Cerebellar nuclear complex (tissue), 1 donor: ENCODE measurements around the gene TSPAN18.

Experiments
- DNase-seq, 2 experiments: peaks; one replicate each; lab custom pipeline; 2025; lab: John Stamatoyannopoulos, UW

The TSPAN18 gene

DNA sequence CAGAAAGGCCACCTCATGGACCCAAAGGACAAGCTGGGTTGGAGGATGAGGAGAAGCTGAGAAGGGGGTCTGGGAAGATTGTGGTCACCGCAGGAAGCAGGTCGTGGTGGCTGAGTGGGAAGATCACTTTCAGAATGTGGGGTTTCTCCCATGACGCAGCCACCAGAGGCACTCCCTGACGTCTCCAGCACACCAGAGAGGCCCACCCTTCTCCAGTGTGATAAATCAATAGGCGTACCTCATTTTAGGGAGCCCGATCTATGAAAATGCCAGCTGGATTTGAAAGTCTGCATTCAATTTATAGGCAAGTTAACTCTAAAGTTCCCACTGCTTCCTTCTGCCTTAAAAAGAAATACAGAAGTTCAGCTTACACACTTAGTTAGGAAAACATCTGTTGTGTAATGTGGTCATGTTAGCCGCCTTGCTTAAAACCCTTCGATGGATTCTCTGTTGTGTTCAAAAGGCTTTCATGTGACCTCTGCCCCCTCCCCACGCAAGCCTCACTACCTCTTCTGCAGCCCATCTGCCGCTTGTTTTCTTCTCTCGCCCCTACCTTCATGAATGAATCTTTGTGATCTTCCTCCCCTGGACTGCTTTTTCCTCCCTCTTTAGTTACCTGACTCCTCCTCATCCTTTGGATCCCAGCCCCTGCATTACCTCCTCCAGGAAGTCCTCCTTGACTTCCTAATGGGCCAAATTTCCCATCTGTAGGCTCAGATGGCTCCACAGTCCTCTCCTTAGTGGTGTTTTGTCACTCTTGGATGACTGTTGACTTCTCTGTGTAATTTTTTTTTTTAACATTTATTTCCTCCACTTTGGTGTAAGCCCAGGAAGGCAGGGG lies 10.7 kb downstream of the TSPAN18 start:
- DNase-seq: no peak

DNA sequence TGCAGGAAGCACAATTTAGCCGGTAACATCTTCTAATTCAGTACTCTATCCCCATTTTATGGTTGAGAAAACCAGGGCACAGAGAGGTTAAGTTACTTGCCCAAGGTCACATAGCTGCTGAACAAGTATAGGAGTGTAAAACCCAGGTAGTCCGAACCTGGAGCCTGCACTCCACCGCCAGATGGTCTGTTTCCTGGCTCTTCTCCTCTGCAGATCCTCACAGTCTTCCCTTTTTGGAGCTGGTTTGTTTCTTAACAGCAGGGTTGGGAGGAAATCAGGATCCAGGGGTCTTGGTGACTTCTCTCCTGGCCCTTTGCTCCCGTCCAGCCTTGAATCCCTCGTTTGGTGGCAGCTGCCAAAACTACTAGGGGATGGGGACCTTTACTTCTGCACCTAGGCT lies 12.0 kb downstream of the TSPAN18 start:
- no peak for DNase-seq

DNA sequence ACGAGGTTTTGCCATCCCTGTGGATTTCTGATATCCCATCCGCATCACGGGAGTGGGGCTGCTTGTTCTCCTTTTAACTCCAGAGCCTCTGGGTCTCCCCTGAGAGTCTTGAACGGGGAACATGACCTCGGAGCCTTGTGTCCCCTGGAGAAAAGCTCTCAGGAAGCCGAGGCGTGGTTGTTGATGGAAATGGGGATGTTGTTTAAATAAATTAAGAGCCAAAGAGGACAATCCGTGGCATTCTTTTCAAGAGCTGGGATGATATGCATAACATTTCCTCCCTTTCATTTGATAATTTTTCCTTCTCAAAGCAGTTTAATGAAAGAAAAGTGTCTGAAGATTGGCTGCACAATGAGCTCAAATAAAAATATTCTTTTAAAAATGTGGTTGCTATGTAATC lies 14.2 kb downstream of the TSPAN18 start:
- no peak for DNase-seq

DNA sequence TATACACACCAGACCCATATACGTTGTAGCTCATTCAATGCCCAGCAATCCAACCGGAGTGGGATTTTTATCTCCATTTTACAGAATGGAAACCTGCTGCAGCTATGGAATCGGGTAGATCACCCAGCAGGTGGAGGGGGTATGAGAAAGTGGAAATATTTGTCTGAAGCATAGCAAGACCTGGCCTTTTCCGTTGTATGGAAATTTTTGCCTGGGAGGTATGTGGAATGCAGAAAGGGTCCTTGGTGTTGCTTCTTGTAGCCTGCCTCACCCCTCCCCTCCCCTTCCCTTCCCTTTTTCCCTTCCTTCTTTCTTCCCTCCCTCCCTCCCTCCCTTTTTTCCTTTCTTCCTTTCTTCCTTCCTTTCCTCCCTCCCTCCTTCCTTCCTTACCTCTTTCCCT lies 15.2 kb downstream of the TSPAN18 start:
- DNase-seq: no peak

DNA sequence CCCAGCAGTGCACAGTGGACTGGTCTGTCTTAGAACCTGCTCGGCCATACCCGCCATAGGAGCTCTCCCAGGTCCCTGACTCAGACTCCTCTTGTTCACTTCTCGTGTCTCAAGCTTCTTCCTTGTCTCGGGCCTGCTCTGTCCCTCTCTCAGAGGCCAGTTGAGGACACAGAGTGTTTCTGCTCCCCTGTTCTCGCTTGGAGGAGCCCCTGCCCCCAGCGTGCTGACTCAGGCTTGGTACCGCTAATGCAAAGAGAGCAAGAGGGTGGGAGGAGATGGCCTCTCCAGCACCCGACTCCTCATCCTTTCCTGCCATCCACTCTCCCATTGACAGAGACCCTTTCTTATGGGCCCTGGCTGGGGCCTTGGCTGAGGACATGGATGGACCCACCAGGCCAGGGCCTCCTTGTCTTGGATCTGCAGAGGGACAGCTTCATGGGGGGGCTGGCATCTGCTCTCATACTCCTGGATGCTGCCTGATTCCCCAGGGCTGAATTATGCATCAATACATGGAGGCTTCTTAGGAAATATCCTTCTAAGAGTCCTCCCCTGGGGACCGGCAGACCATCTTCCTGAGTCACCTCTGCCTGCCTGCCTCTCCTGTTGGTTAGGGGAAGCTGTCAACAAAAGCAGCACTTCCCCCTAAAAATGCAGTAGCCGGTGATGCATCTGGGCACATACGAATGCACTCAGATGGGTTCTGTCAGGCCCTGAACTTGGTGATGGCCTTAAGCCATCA lies 15.9 kb downstream of the TSPAN18 start:
- no peak for DNase-seq

DNA sequence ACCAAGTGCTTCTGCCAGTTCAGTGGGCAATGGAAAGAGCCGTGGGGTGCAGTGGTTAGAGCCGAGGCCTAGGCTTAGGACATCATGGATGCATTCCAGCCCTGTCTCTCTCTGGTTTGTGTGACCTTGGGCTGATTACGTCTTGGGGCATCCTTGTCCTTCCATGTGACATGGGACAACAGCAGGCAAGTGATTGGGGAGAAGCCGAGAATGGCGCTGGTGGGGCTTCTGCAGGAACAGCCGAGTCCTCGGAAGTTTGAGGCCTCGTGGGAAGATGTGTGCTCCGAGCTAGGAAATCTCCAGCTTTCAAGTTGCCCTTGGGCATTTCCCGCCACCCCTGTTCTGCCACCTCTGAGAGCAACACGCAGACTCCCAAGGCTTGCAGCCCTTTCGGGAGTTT lies 16.6 kb downstream of the TSPAN18 start:
- no peak for DNase-seq

DNA sequence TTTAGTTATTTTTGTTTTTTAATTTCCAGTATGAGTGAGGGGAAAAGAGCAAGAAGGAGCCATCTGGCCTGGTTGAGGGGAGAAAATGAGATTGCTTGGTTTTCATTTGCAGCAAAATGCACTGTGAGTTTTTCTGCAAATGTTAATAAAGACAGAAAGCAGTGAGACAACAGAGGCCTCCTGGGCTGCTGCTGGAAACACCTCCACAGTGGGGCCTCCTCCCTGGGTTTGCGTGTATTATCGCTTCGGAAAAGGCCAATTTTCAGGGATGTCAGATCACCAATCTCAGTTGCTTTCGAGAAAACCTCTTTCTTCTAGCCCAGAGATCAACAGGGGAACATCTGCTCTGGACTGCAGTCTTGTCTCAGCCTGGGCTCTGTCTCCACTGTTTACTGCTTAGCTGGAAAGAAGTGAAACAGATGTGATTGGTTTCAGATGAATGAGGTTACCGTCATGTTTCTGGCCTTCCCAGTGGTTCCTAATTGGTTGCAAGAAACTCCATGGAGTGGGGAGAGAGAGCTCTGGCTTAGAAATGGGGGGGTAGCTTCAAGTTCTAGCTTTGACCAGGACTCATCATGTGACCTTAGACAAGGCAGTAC lies 17.3 kb downstream of the TSPAN18 start:
- DNase-seq: no peak

DNA sequence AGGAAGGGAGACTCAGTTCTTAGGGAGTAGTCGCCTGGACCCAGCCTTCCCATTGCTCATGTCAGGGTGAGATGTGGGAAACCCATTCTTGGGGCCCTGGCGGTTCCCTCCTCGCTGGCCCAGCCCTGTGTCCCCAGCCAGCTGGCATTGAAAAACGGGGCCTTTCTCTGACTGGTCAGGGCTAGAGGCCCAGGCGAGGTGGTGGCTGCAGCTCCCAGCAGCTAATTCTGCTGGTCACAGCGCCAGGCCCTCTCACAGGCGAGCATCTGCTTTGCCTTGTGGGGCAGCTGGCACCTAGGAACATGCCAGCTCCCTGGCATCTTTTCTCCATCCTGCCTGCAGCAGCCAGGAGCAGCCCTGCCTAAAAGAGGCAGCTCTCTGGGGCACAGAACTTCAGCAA lies 20.1 kb downstream of the TSPAN18 start:
- peak; percentile 52 to 93 for DNase-seq

DNA sequence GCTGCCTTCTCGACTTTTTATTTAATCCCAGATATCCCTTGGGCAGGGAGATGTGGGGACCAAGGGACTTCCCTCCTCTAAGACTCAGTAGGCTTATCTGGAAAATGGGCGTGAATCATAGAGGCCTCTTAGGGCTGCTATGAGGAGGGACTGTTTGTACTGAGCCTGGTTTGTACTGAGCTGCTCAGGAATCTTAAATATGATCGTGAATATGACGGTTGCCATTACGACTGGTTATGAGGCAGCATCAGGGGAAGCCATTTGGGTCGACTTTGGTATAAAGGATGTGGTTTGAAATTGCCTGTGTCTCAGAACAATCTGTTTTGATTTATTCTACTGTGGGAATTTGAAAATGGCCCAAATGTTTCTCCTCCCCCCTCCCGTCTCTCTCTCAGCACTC lies 20.6 kb downstream of the TSPAN18 start:
- DNase-seq: no peak

DNA sequence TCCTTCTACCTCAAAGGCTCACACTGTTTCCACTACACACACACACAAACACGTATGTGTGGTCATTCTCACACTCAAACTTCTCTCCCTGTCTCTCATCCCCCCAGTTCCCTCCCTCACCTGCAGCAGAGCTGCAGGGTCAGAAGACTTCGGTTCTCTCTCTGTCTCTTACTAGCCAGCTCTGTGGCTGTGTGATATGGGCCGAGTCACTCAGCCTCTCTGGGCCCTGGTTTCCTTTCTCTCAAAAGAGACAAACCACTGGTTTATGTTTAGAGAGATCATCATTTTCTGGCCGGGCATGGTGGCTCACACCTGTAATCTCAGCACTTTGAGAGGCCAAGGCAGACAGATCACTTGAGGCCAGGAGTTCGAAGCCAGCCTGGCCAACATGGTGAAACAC lies 21.1 kb downstream of the TSPAN18 start:
- DNase-seq: no peak

DNA sequence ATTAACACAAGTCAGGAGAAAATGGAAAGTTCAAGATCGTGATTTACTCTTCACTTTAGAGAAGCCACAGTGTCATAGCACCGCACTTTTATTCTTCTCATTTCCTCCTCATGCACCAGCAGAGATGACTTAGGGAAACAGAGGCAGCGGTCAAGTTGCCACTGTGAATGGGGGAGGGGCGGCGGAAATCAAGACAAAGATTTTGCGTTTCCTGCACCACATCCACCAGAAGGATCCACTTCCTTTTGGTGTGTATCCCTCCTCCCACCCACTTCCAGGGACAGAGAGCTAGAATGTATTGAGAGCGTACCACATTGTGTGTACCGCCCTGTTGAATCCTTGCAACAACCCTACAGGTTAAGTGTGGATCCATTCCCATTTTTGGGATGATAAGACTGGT lies 21.8 kb downstream of the TSPAN18 start:
- DNase-seq: no peak

DNA sequence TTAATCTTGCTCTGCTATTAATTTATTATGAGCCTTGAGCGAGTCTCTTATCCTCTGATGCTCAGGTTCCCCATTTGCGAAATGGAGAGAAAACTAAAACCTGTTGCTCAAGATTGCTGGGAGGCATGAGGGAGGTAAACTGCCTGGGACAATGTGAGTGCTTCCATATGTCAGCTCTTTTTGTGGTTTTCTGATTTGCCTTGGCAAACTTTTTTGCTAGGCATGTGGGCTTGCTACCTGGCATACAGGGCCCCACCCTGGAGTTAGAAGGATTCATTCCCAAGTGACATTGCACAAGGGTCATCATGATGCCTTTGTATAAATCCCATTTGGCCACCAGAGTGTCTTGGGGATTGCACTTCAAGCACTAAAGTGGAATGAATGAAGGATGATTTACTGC lies 22.4 kb downstream of the TSPAN18 start:
- DNase-seq: no peak

DNA sequence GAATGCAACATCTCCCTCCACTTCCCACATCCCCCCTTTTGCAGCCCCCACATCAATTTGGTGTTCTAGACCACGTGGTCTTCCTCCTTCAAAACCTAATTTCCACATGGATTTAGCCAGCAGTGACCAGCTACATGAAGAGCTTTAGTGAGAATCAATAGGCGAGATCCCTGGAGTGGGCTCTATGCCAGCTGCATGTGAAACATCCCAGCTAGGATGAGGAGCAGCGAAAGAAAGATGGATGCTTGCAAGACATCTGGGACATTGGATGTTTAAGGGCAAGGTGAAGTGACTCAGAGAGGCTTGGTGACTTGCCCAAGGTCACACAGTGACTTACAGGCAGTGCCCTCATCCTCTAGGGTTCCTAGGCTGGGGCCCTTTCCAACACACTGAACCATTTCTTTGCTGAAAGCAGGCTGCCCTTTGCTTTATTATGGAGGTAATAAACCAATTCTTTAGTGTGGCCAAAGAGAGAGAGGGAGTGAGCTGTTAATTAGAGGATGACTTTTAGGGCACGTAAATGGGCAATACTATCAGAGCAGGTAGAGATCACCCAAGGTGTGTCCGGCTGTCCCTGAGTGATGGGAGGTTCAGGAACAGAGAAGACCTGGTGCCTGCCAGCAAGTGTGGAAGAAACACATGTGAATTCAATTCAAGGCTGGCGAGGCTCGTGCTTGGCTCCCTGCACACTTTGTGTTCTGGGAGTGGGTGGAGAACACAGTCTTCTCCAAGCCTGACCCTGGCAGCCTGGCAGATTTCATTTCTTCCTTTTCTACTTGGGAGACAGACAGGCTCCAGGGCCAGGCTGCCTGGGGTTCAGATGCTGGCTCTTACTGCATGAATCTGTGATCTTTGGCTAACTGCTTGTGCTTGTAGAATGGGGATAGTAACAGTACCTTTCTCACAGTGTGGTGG lies 24.0 kb downstream of the TSPAN18 start:
- DNase-seq: no peak

DNA sequence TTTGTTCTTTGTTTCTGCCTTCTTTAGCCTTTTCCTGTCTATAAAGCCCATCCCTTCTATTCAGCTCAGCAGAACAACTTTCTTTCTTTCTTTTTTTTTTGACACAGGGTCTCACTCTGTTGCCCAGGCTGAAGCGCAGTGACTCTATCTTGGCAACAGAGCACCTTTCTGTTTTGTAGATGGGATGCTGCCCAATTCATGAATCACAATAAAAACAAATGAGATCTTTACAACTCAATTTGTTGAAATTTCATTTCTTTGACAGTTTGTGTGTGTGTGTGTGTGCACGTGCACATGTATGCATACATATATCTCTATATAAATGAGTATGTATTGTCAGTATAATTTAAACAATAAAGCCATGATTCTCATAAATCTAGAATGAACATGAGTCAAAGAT lies 25.5 kb downstream of the TSPAN18 start:
- DNase-seq: no peak

DNA sequence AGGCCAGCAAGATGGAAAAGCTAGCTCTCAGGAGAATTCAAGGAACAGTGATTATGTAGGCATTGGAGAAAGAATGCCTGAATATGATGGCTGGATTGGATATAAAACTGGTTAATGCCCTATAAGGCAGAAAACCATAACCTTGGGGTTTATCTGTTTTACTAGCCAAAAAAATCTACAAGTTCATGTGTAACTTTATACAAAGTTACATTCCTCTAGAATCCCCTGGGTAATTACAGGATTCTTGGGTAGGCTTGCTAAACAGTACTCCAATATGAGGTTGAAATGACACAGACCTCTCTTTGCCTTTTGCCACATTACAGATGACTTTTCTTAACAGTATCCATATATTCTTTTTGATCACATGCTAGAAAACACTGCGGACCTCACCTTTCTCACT lies 26.0 kb downstream of the TSPAN18 start:
- DNase-seq: no peak

DNA sequence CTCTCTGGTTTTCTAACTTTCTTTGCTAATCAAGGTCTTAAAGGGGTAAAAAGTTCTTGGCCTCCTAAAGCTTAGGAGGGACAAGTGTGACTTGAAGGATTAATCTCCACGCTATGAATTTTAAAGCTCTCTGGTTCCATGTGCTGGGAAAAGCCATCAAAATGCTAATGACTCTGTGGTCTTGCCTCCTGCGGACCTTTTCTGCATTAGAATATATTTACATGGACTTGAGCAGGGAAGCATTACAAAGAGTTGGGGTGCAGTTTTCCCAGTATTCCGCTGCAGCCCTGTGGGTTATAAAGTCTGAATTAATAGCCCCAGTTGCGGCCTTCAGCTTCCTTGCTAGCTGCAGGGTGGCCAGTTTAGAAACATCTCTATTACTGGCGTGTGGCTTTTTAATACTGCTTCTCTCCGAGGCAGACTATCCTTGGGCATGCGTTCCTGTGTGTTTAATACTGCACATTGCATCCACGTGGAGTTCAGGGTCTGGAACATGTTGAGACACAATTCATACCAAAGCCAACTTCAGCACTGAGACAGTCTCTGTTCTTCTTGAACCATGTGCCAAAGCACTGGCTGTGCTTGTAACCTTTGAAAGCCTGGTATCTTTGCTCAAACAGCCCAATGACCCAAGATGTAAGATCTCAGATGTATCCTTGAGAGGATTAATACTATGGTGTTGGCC lies 27.3 kb downstream of the TSPAN18 start:
- no peak for DNase-seq

DNA sequence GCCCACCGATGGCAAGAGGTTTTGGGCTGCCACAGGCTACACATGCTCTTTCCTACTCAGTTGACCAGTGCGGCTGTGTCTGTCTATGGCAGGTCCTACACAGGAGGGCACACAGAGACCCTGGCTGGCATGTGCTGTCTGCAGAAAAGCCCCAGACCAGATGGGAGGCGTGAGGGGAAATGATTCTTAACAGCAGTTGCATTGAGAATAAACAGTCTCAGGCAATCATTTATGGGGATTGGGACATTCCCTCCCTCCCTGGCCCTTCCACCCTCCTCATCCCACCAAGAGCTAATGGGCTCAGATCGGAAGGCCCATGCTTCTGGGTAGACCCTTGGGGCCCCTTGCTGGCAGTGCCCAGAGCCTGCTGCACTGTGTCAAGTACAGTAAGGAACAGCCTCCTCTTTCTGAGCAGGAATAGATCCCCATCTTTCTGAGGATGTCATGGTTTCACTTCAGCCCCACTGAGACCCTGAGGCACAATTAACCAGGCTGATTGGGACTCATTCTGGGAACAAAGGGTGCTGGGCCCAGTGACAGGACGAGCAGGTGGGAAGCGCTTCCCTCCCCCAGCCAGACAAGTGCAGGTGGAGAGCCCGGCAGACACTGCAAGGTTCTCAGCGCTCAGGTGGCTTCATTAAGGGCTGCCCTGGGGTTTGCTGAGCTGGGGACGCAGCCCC lies 28.3 kb downstream of the TSPAN18 start:
- peak in 1 of 2 experiments; percentile 57 for DNase-seq

DNA sequence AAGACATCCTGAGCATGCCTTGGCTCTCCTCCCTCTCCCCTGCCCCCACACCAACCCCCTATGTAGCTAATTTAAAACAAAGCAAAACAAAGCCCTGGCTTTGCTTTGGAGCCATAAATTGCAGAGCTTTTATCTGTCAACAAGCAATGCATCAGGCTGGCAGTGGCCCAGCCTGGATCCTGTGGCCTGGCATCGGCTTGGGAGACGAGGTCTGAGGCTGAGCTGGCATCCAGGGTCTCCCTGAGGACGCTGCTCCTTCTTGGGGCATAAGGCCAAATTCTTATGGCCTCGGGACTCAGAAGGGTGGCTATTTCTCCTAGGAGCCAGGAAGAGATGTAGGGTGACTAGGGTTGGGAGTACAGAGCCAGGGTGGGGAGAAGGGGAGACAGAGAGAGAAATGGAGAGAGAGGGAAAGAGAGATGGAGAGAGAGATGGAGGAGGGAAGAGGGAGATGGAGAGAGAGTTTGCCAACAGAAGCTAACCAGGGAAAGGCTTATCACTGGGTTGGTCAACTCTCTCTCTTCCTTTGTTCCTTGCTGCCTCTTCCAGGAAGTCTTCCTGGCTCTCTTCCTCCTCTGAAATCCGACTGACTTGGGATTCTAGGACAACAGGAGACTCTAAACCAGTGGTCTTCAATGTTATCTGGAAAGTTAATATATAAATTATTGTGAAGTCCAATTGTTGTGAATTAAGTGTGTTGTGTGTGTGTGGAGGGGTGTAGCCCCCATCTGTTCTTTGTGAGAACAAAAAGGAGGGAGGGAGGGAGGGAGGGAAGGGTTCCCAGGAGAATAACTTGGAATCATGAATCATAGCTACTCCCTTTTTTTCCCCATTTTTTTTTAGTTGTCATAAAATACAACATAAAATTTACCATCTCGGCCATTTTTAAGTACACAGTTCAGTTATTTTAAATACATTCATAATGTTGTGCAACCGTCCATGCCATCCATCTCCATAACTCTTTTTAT lies 29.1 kb downstream of the TSPAN18 start:
- DNase-seq: peak in 1 of 2 experiments; percentile 57

DNA sequence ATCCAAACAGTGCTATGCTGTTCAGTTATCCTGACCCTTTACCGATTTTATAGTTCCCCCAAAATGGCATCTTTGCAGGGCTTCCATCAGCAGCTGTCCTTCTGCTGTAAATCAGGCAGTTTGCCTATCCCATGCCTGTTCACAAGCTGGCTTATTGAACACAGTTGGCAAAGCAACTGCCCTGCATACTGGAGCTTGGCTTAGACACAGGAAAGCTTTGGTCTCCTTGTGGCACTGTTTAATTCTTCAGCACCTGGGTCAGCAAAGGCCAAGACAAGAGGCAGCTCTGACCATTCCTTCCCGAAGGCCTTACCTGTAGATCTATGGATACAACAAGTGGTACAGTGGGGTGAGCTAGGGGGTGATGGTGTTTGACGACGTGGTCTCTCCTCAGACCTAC lies 32.2 kb downstream of the TSPAN18 start:
- DNase-seq: no peak
